ENCODE results near the gene BNC2.

DNA sequence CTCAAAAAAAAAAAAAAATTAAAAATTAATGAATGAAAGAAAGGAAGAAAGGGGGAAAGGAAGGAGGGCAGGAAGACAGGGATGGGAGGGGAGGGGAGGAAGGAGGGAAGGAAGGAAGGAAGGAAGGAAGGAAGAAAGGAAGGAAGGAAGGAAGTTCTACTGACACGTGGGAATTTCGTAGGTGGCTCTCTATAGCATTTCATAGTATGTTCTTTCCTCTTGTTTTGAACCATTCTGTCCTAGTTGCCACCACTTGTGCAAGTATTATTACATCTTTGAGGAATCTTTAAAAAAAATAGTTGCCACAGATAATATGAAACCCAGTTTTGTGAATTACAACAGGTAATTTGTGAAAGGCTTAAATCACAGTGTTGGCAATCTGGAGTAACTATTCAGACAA, 253.8 kb downstream of the BNC2 start:
- TF ChIP-seq YY1 (IDR thresholded peaks at IDR 0.05; ENCODE audit: low read depth) (no peak), TAF1 (IDR thresholded peaks at IDR 0.05; ENCODE audit: low read depth) (no peak), ZBTB7A (IDR thresholded peaks at IDR 0.05; ENCODE audit: low read depth) (no peak), RAD21 (IDR thresholded peaks at IDR 0.05; ENCODE audit: low read depth) (no peak), TCF12 (IDR thresholded peaks at IDR 0.05; ENCODE audit: low read depth) (no peak), EGR1 (IDR thresholded peaks at IDR 0.05) (no peak), CREB1 (IDR thresholded peaks at IDR 0.05; ENCODE audit: low read depth) (no peak), EP300 (IDR thresholded peaks at IDR 0.05; ENCODE audit: borderline replicate concordance) (no peak), TEAD4 (IDR thresholded peaks at IDR 0.05) (no peak), FOXM1 (IDR thresholded peaks at IDR 0.05; ENCODE audit: borderline replicate concordance, low read depth) (no peak), NFIC (IDR thresholded peaks at IDR 0.05) (no peak)
- TF ChIP-seq, protein P1, sequence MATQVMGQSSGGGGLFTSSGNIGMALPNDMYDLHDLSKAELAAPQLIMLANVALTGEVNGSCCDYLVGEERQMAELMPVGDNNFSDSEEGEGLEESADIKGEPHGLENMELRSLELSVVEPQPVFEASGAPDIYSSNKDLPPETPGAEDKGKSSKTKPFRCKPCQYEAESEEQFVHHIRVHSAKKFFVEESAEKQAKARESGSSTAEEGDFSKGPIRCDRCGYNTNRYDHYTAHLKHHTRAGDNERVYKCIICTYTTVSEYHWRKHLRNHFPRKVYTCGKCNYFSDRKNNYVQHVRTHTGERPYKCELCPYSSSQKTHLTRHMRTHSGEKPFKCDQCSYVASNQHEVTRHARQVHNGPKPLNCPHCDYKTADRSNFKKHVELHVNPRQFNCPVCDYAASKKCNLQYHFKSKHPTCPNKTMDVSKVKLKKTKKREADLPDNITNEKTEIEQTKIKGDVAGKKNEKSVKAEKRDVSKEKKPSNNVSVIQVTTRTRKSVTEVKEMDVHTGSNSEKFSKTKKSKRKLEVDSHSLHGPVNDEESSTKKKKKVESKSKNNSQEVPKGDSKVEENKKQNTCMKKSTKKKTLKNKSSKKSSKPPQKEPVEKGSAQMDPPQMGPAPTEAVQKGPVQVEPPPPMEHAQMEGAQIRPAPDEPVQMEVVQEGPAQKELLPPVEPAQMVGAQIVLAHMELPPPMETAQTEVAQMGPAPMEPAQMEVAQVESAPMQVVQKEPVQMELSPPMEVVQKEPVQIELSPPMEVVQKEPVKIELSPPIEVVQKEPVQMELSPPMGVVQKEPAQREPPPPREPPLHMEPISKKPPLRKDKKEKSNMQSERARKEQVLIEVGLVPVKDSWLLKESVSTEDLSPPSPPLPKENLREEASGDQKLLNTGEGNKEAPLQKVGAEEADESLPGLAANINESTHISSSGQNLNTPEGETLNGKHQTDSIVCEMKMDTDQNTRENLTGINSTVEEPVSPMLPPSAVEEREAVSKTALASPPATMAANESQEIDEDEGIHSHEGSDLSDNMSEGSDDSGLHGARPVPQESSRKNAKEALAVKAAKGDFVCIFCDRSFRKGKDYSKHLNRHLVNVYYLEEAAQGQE (IDR thresholded peaks at IDR 0.05; ENCODE audit: low read depth) = no peak
- TF ChIP-seq, protein P2, sequence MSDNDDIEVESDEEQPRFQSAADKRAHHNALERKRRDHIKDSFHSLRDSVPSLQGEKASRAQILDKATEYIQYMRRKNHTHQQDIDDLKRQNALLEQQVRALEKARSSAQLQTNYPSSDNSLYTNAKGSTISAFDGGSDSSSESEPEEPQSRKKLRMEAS (IDR thresholded peaks at IDR 0.05) = no peak
- TF ChIP-seq, protein P3, sequence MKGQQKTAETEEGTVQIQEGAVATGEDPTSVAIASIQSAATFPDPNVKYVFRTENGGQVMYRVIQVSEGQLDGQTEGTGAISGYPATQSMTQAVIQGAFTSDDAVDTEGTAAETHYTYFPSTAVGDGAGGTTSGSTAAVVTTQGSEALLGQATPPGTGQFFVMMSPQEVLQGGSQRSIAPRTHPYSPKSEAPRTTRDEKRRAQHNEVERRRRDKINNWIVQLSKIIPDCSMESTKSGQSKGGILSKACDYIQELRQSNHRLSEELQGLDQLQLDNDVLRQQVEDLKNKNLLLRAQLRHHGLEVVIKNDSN (IDR thresholded peaks at IDR 0.05) = no peak

Measured in Ishikawa (cell line).